Mucosa of rectum (tissue), 2 donors: ENCODE measurements around the gene TRMT44.
"Not testable (repeated sequence)": the region's sequence is repeated elsewhere in the genome, so short reads cannot be mapped to it uniquely, and the experiment has no call there.

Source experiments
- H3K27ac ChIP-seq, 2 donors: one replicate each; pipeline ENCODE4 v1.7.0; 2013; ENCODE audit warnings: inconsistent platforms in 2 of 2, low read depth in 2 of 2, low read length in 2 of 2
- H3K27me3 ChIP-seq, 2 donors: one replicate each; pipeline ENCODE4 v1.7.0; 2013; ENCODE audit warnings: low read length in 2 of 2; ENCODE audit not compliant: control insufficient read depth in 2 of 2, insufficient read depth in 2 of 2
- H3K36me3 ChIP-seq, 2 donors: one replicate each; pipeline ENCODE4 v1.7.0; 2013; ENCODE audit warnings: low read length in 2 of 2; ENCODE audit not compliant: control insufficient read depth in 2 of 2, insufficient read depth in 2 of 2
- H3K4me1 ChIP-seq, 2 donors: one replicate each; pipeline ENCODE4 v1.7.0; 2013; ENCODE audit warnings: low read length in 2 of 2, mild to moderate bottlenecking in 1 of 2; ENCODE audit not compliant: control insufficient read depth in 2 of 2, insufficient read depth in 2 of 2
- H3K4me3 ChIP-seq, 2 donors: one replicate each; pipeline ENCODE4 v1.7.0; 2013; ENCODE audit warnings: low read length in 2 of 2
- H3K9ac ChIP-seq, 2 donors: one replicate each; pipeline ENCODE4 v1.7.0; 2013; ENCODE audit warnings: low read length in 2 of 2, low read depth in 1 of 2, mild to moderate bottlenecking in 1 of 2
- H3K9me3 ChIP-seq, 2 donors: one replicate each; pipeline ENCODE4 v1.7.0; 2013; ENCODE audit warnings: low read length in 2 of 2; ENCODE audit not compliant: control insufficient read depth in 2 of 2
- donor health status: healthy.
- donor health status: Normal muscosa, but diverticular disease.

The TRMT44 gene

GRCh38 chr4:8486643-8487042, 46.1 kb downstream of the TRMT44 start:
- not testable (repeated sequence) for H3K9ac ChIP-seq, H3K4me1 ChIP-seq, H3K4me3 ChIP-seq

GRCh38 chr4:8488791-8489369, 48.3 kb downstream of the TRMT44 start:
- H3K27ac ChIP-seq = no peak overlapping the region
- no peak overlapping the region for H3K9ac ChIP-seq
- no peaks in the 10 kb centered on the region for H3K27me3 ChIP-seq
- H3K4me1 ChIP-seq = no peaks in the 10 kb centered on the region
- no peaks in the 10 kb centered on the region for H3K9me3 ChIP-seq
- H3K36me3 ChIP-seq = no peaks in the 10 kb centered on the region
- H3K4me3 ChIP-seq = no peak overlapping the region

More at GRCh38 chr4:8486643-8487042, 46.1 kb downstream of the TRMT44 start:
- not testable (repeated sequence) for H3K9me3 ChIP-seq, H3K27me3 ChIP-seq, H3K27ac ChIP-seq, H3K36me3 ChIP-seq

- H3K27ac ChIP-seq, H3K4me1 ChIP-seq, H3K27me3 ChIP-seq, H3K9me3 ChIP-seq, H3K4me3 ChIP-seq, H3K36me3 ChIP-seq, H3K9ac ChIP-seq: not testable (repeated sequence)
Measured at GRCh38 chr4:8491478-8491877, 50.9 kb downstream of the TRMT44 start.

- Histone ChIP-seq H3K36me3 (no peaks in the 10 kb centered on the region), H3K4me3 (no peak overlapping the region), H3K27ac (no peak overlapping the region), H3K27me3 (no peaks in the 10 kb centered on the region), H3K4me1 (no peaks in the 10 kb centered on the region), H3K9ac (no peak overlapping the region), H3K9me3 (no peaks in the 10 kb centered on the region)
Measured at GRCh38 chr4:8492174-8492573, 51.6 kb downstream of the TRMT44 start.

GRCh38 chr4:8493484-8493883, 52.9 kb downstream of the TRMT44 start:
- Histone ChIP-seq H3K9ac (no peak overlapping the region), H3K9me3 (no peaks in the 10 kb centered on the region), H3K27me3 (no peaks in the 10 kb centered on the region), H3K36me3 (no peaks in the 10 kb centered on the region), H3K4me3 (no peak overlapping the region), H3K4me1 (no peaks in the 10 kb centered on the region), H3K27ac (no peak overlapping the region)

- H3K9me3 ChIP-seq = no peaks in the 10 kb centered on the region
- H3K9ac ChIP-seq = no peak overlapping the region
- no peaks in the 10 kb centered on the region for H3K27me3 ChIP-seq
- H3K36me3 ChIP-seq = no peaks in the 10 kb centered on the region
- H3K4me1 ChIP-seq = no peaks in the 10 kb centered on the region
- H3K4me3 ChIP-seq = no peak overlapping the region
- H3K27ac ChIP-seq = no peak overlapping the region
Measured at GRCh38 chr4:8494218-8494617, 53.6 kb downstream of the TRMT44 start.

GRCh38 chr4:8494983-8495548, 54.5 kb downstream of the TRMT44 start:
- no peaks in the 10 kb centered on the region for H3K27me3 ChIP-seq
- no peaks in the 10 kb centered on the region for H3K4me1 ChIP-seq
- no peak overlapping the region for H3K9ac ChIP-seq
- no peak overlapping the region for H3K4me3 ChIP-seq
- no peak overlapping the region for H3K27ac ChIP-seq
- no peaks in the 10 kb centered on the region for H3K36me3 ChIP-seq
- no peaks in the 10 kb centered on the region for H3K9me3 ChIP-seq

- Histone ChIP-seq H3K4me3 (no peak overlapping the region), H3K9me3 (no peaks in the 10 kb centered on the region), H3K27me3 (no peaks in the 10 kb centered on the region), H3K4me1 (no peaks in the 10 kb centered on the region), H3K27ac (no peak overlapping the region), H3K9ac (no peak overlapping the region), H3K36me3 (no peaks in the 10 kb centered on the region)
Measured at GRCh38 chr4:8495803-8496202, 55.2 kb downstream of the TRMT44 start.

GRCh38 chr4:8497762-8498161, 57.2 kb downstream of the TRMT44 start:
- Histone ChIP-seq H3K9ac (no peak overlapping the region), H3K27me3 (no peaks in the 10 kb centered on the region), H3K4me1 (no peaks in the 10 kb centered on the region), H3K9me3 (no peaks in the 10 kb centered on the region), H3K4me3 (no peak overlapping the region), H3K36me3 (no peaks in the 10 kb centered on the region), H3K27ac (no peak overlapping the region)

GRCh38 chr4:8500966-8501365, 60.4 kb downstream of the TRMT44 start:
- Histone ChIP-seq H3K27ac (no peak overlapping the region), H3K36me3 (no peaks in the 10 kb centered on the region), H3K9me3 (no peaks in the 10 kb centered on the region), H3K4me3 (no peak overlapping the region), H3K9ac (no peak overlapping the region), H3K4me1 (peaks cover 0 to 2% of the 10 kb centered on the region in 2 donors), H3K27me3 (no peaks in the 10 kb centered on the region)
